ENCODE results near the gene HDHD5.

The HDHD5 gene

GRCh38 chr22:17145021-17145680, 13.9 kb downstream of the HDHD5 start:
- TF ChIP-seq CTCF (IDR thresholded peaks at IDR 0.05; ENCODE audit: low read depth, low read length, missing control alignments) = no peak
- in situ Hi-C loops (cut with HindIII; ENCODE audit: low sequenced_read_pairs) = no loop called here
- no peak overlapping the region for H3K4me3 ChIP-seq (ENCODE audit: low read depth, low read length)
- no peak for DNase-seq (ENCODE audit: low read depth)

GRCh38 chr22:17143826-17144225, 15.3 kb downstream of the HDHD5 start:
- in situ Hi-C loops (cut with HindIII; ENCODE audit: low sequenced_read_pairs) = no loop called here
- no peak for TF ChIP-seq CTCF (IDR thresholded peaks at IDR 0.05; ENCODE audit: low read depth, low read length, missing control alignments)
- no peak for DNase-seq (ENCODE audit: low read depth)
- no peak overlapping the region for H3K4me3 ChIP-seq (ENCODE audit: low read depth, low read length)

DNA sequence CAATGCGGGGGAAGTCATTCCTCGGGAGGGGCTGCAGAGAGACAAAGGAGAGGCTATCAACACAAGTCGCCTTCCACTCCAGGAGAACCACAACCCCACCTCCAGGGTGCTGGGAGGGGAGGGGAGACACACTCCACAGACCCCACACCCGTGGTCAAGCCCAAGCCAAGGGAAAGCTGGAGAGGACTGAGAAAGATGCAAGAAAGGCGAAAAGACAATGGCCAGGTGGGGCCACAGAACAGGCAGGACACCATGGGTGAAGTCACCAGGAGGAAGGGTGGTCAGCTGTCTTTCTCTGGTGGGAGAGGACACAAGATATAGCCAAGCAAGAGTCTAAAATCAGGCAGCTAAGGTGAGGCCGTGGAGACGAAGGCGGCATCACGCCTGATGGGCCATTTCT, 16.0 kb downstream of the HDHD5 start:
- H3K4me3 ChIP-seq (ENCODE audit: low read depth, low read length) = no peak overlapping the region
- no peak for TF ChIP-seq CTCF (IDR thresholded peaks at IDR 0.05; ENCODE audit: low read depth, low read length, missing control alignments)
- DNase-seq (ENCODE audit: low read depth) = no peak
- in situ Hi-C loops (cut with HindIII; ENCODE audit: low sequenced_read_pairs) = no loop called here

DNA sequence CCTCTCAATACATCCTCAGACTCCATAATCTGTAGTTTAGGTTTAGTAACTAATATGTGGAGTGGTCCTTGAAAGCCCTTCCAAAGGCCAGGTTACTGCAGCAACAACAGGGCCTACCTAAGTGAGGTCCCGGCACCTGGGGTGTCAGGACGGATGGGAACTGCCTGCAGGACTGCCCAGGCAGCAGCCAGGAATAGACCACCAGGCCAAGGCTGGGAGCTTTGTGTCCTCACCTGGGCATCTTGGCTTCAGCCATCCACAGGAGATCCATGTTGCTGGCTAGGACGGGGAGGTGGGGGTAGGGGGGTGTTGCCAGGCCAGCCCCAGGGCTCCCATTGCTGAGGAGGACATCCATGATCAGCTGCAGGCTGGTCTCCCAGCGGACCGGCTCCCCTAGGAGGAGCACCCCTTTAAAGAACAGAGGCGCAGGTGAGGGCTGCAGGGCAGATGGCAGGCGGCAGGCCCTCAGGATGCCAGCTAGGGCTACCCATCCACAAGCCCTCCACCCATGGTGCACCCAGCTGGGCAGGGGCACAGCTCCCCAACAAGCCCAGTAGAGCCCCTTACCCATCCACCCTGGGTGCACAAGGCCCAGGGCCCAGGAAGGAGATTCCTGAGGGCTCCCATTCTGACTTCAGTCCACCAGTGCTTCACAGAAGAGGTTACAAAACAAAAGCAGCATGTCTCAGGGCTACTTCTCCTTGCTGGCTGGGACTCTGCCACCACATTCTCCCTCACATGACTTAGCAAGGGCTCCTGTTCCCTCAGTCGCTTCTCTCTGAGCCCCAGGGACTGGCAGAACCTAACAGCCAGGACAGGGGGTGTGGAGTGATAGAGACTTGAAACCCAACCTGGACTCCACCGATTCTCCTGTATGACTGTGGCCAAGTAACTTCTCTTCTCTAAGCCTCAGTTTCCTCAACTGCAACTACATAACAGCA, 18.0 kb downstream of the HDHD5 start:
- no peak overlapping the region for H3K4me3 ChIP-seq (ENCODE audit: low read depth, low read length)
- no peak for DNase-seq (ENCODE audit: low read depth)
- TF ChIP-seq CTCF (IDR thresholded peaks at IDR 0.05; ENCODE audit: low read depth, low read length, missing control alignments) = no peak
- in situ Hi-C loops (cut with HindIII; ENCODE audit: low sequenced_read_pairs) = no loop called here

DNA sequence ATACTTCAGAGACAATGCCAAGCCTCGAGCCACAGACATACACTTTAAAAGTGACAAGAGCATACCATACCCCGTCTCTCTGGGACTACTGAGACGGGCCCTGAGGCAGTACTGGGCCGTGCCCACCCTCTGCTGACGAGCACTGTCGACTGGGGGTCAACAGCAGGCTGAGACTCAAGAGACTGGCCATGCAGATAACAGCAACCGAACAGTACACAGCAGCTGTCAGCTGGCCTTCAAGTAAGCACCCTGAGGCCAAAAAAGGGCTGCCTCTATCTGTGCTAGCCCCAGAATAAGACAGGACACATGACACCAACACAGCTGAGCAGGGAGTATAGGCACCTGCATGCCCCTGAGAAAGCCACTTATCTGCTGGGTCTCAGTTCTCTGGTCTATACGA, 19.1 kb downstream of the HDHD5 start:
- DNase-seq (ENCODE audit: low read depth) = no peak
- TF ChIP-seq CTCF (IDR thresholded peaks at IDR 0.05; ENCODE audit: low read depth, low read length, missing control alignments) = no peak
- H3K4me3 ChIP-seq (ENCODE audit: low read depth, low read length) = no peak overlapping the region
- in situ Hi-C loops (cut with HindIII; ENCODE audit: low sequenced_read_pairs) = no loop called here

DNA sequence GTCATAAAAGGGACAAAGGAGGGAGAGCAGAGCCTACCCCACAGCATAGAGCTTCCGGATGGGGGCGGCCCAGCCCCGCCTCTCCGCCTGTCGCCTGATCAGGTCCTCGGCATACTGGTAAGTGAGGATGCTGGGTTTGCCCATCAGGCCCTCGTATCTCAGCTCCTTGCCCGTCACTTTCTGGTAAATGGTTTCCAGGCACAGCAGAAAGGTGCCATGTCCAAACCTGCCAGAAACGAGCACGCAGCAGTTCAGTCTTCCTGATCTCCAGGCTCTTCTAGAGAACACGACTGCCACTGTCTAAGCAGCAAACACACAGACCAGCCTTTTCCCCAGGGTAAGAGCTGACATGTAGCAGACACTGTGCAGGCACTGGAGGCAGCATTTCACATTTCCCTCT, 20.6 kb downstream of the HDHD5 start:
- no peak overlapping the region for H3K4me3 ChIP-seq (ENCODE audit: low read depth, low read length)
- no peak for DNase-seq (ENCODE audit: low read depth)
- in situ Hi-C loops (cut with HindIII; ENCODE audit: low sequenced_read_pairs) = no loop called here
- no peak for TF ChIP-seq CTCF (IDR thresholded peaks at IDR 0.05; ENCODE audit: low read depth, low read length, missing control alignments)

Data from astrocyte of the cerebellum (primary cell).